ENCODE measurements around the gene NABP2.
"Not testable (repeated sequence)": the region's sequence is repeated elsewhere in the genome, so short reads cannot be mapped to it uniquely, and the experiment has no call there.

The NABP2 gene

DNA sequence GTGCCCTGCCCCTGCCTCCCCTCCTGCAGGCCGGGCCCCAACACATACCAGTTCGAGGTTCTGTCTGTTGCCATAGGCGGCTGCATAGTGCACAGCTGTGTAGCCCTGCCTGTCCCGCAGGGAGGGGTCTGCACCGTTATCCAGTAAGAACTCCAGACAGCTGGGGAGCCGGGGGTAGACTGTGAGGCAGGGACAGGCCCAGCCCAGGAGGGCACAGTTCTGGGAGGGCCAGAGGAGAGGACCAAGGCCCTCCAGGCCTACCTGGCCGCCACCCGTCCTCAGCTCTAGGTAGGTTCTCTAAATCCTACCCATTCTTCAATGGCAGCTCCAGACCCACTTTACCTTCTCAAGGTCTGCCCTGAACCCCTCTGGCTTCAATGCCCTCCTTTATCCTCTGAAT is 24.6 kb downstream of the NABP2 start:
- DNase-seq = no peak

DNA sequence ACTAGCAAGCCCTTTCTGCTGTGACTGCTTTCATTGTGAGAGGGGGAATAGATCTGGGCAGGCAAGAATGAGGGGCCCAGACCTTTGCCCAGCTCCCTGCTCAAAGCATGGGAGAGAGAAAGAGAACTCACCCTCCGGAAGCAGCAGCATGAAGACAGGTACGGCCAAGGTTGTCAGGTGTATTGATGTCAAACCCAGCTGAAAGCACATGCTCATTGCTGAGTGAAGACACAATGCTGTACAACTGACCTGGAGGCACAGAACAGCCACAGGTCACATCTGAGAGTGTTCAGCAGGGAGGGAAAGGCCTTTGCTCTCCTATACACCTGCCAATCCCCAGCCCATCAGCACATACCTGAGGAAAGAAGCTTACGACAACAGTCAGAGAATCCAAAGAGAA is 28.5 kb downstream of the NABP2 start:
- DNase-seq = no peak

DNA sequence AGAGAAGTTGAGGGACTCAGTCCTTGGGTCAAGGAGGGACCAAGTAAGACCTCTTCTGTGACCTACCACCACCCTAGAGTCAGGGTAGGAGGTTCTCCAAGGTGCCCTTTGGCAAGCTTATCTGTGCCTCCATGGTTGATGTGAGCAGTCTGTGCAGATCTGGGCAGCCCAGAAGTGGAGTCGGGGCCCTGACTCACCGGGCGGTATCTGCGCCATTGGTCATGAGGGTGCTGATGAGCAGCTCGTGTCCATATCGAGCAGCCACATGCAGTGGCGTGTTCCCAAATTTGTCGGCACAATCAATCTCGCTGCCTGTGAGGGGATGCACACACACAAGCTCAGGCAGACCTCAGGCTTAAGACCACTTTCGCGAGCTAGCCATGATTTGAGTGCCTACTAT is 28.9 kb downstream of the NABP2 start:
- DNase-seq = no peak

DNA sequence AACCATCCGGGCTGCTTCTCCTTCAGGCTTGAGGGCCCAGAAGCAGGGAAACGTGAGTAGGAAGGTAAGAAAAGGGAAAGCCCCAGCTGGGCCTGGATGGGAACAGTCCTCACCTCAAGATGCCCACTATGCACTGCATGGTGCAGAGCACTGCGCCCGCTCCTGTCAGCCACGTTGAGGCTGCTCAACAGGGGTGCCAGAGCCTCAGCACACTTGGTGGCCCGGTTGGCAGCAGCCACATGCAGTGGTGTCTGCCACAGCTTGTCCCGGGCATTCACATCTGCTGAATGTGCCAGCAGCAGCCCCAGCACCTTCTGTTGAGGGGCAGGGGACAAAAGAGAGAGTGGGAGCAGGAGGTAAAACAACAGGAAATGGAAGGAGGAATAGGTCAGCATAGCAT is 31.5 kb downstream of the NABP2 start:
- no peak for DNase-seq

DNA sequence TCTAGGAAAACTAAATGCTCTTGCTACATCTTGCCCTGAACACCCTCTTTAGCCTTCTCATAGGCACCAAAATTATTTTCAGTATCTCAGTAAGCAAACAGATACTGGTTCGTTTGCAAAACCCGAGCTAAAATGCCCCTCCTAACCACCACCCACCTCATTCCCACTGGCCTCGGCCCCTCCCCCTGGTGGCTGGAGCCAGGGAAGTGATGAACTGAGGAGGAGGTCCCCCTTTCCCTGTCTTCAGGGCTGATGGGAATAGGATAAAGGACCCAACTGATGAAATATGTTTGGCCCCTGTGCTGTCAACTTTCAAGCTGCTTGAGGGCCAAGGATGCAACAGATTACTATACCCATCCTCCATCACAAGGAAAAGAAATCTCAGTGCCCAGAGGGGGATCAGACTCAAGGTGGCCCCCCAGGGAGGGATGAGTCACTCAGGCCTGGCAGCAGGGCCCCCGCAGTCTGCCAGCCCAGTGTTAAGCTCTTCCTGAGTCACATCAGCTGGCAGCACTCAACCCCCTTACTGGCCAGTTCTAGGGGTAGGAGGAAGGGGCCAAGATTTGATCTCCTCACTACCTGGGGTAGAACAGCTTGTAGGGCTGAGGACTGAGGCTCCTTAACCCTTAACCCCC is 32.3 kb downstream of the NABP2 start:
- DNase-seq = no peak

DNA sequence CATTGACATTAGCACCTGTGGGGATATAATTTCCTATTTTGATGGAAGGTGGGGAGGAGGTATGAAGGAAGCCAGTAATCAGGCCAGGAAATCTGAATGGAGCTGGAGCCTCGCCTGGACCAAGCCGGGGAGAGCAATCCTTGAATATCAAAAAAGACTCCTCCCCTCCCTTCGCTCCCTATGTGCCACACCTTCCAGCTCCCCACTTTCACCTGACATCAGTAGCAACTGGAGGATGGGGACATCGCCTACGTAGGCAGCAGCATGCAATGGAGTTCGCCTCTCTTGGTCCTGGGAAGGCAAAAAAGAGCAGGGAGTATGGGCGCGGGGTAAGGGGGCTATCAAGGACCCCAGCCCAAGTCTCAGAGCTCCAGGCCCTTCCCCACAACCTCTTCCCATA is 32.9 kb downstream of the NABP2 start:
- DNase-seq = no peak

DNA sequence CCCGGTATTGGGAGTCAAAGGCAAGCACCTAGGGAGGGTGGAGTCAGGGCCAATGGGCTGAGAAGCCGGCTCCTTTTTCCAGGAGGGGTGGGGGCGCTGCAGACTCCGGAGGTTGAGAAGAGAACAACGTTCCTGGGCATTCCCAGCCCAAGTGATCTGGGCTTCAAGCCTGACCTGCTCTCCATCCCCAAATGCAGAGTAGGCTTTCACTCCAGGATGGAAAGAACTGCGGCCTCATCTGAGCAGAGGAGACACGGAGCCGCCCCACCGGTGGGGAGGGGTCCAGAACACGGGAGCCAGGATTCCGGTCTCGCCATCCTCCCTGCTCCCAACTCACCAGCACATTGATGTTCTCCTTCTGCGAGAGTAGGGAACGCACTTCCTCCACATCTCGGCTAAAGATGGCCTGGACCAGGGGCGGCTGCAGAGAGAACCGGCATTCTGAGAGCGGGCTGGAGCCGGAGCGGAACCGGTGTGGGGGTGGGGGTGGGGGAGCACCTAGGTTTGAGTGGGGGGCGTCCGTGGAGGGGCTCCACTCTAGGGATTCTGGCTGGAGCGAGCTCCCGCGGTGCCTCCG is 33.4 kb downstream of the NABP2 start:
- no peak for DNase-seq

DNA sequence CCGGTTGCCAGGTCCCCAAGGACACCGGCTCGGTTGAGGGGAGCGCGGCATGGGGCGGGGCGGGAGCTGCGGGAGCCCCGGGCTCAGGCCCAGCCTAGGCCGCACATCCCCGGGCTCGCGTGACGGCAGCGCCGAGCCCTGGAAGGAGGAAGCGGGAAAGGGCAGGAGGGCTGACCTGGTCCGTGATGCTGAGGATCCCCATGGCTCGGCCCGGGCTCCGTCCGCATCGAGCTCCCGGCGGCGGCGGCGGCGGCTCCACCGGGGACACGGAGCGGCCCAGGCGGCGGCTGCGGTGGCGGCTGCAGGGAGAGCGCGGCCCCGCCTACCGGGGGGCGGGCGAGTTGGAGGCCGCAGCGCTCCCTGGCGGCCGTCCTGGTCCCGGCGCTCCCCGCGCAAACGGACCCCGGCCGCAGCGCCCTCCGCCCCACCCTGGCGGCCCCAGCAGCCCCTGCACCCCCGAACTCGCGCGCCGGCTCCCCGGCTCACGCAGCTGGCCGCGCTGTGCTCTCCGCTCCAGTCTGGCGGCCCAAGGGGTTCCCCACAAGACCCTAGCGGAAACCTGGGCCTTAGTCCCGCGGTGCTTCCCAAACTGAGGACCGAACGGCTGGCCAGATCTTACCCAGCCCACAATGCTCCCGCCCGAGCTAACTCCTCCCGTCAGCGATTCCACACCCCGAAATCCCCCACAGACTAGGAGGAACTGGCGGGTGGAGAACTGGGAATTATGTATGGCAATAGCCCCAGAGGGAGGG is 34.1 kb downstream of the NABP2 start, which contains the start of gene ANKRD52:
Gene ANKRD52, minus strand, starts transcription at position 317 of the 752 bp plus-strand sequence. Its CDS starts 115 bp downstream, at position 202.
- DNase-seq = peak; percentile 75

DNA sequence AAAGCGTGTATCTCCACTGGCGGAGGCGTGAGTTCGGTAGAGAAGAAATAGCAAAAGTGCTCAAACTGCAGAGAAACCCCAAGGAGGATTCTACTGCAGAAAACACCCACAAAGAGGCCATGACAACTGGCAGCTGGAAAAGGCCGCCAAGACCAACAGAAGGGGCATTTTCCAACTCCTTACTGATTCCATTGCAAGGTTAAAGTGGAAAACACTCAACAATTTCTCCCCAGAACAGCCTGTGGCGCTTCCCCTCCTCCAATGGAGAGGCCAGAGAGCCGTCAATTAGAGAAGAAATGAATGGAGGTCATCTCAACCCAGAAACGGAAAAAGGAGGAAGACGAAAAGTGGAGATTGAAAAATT is 34.7 kb downstream of the NABP2 start:
- no peak for DNase-seq

DNA sequence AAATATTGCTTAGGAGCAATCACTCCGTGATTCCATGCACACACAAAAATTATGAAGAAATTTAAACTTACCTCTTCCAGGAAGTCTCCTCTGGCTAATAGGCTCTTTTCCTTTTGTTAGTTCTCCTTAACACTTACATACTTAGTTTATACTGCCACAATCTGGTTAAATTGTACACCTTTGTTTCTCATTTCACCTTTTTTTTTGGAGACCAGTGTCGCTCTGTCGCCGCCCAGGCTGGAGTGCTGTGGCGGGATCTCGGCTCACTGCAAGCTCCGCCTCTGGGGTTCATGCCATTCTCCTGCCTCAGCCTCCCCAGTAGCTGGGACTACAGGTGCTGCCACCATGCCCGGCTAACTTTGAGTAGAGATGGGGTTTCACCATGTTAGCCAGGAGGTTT is 36.2 kb downstream of the NABP2 start:
- no peak for DNase-seq

DNA sequence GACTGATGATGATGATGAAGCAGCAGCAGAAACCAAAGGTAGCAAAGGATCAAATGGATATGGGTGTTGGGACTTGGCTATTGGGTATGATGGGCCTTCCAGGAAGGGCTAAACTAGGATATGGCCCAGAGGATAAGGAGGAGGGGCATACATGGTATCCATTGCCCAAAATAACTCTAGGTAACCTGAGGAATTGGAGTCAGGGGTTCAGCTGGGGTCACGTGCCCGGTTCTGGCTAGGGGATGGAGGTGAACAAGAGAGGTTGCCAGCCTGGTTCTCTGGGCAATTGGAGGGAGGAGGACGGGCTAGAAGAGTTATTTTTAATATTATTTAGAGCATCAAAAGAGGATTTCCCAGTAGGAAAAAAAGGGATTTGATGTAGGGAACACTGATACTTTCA is 36.8 kb downstream of the NABP2 start:
- DNase-seq = no peak

DNA sequence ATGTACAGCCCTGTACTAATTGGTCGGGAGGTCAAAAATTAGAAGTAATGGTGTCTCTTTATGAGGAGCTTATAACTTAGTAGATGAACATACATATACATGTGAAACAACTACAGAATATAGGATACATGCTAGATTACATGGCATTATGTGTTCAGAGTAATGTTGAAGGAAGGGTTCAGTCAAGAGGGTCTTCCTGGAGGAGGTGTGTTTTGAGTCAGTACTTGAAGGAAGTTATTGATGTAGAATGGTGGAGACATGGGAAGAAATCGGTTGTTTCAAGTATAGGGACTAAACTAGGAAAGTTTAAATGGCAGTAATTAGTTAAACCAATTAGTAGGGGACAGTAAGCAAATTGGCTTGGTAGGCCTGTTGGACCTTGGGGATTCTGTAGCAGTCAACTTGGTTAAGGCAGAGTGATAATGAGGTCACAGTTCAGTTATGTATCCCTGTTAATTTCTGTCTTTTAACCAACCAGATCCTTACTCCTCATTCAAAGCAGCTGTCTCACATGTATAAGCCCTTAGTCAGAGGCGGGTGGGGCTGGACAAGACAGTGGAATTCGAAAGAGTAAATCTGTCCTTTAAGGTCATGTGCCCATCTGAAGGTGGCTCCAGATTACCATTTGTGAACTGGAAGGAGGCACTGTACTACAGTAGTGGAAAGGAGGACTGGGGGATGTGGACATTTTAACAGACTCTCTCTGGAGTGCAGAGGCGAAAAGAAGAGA is 37.5 kb downstream of the NABP2 start:
- DNase-seq = no peak

DNA sequence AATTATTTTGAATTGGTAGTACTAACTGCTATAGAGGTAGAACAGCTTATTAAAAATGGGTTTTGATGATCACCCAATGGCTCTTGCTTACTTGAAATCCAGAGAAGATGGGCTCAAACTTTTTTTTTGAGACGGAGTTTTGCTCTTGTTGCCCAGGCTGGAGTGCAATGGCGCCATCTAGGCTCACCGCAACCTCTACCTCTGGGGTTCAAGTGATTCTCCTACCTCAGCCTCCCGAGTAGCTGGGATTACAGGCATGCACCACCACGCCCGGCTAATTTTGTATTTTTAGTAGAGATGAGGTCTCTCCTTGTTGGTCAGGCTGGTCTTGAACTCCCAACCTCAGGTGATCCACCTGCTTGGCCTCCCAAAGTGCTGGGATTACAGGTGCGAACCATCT is 38.8 kb downstream of the NABP2 start:
- not testable (repeated sequence) for DNase-seq

DNA sequence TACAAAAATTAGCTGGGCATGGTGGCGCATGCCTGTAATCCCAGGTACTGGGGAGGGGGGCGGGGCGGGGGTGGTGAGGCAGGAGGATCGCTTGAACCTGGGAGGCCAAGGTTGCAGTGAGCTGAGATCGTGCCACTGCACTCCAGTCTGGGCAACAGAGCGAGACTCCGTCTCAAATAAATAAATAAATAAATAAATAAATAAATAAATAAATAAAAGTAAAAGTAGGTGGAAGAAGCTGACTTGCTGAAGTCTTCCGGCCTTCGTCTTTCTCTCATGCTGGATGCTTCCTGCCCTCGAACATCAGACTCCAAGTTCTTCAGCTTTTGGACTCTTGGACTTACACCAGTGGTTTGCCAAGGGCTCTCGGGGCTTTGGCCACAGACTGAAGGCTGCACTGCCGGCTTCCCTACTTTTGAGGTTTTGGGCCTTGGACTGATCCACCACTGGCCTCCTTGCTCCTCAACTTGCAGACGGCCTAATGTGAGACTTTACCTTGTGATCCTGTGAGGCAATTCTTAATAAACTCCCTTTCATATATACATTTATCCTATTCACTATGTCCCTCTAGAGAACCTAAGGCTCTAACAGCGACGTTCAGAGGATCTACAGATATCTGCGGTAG is 42.0 kb downstream of the NABP2 start:
- not testable (repeated sequence) for DNase-seq

DNA sequence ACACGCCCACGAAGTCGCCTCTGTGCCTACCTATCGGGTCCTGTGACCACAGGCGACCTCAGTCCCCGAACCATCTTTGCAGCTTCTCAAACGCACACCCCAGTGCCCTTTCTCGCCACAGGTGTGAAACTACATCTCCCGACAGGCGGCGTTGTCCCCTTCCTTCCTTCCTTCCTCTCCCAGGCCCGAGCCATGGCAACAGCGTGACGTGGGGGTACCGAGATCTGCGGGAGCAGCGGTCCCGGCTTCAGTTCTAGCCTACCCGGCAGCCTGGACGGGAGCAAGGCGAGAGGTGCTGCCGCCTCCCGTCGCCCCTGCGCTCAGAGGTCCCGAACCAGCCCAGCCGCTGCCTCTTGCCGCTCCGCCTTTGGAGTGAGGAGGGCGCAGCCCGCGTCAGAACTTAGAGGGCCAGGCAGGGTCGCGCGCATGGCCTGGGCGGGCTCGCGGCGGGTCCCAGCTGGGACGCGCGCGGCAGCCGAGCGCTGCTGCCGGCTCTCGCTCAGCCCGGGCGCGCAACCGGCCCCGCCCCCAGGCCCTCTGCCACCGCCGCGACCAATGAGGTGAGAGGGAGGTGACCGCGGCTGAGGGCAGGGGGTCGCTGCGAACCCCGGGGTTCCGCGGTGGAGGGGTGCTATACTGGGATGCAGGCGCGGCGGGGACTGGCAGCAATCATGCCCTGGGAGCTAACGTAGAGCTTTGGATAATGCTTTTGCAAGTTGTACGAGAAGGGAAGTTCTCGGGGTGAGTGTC is 42.7 kb downstream of the NABP2 start, which contains the start of gene COQ10A:
Gene COQ10A, plus strand, starts transcription at position 250 of the 750 bp plus-strand sequence. Its CDS starts 177 bp downstream, at position 427.
- peak; percentile 88 for DNase-seq

DNA sequence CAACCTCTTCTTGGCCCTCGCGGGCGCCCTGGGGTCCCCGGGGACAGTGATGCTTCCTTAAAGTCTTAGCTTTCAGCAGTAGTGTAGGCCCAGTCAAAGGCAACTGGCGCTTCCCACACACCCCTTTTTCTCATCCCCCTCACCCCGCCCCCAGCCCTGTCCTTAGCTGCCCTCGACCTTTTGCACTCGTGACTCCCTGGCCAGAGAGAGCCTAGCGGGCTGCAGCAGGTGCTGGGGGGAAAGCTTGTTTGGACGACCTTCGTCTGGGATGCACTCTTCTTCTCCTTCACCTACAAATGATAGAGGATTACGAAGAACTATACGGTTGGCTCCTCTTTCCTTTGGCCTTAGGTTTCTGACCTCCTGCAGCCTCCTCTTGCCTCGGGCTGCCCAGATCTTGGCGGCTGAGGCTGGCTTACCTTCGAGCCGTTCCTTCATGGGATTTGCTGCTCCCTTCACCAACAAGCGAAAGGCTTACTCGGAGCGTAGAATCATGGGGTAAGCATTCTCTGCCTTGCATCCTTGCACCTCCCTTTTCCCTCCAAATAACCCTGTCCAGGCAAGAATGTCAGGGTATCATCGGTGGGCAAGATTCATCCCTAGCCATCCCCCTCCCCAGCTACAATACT is 43.4 kb downstream of the NABP2 start:
- DNase-seq = no peak

DNA sequence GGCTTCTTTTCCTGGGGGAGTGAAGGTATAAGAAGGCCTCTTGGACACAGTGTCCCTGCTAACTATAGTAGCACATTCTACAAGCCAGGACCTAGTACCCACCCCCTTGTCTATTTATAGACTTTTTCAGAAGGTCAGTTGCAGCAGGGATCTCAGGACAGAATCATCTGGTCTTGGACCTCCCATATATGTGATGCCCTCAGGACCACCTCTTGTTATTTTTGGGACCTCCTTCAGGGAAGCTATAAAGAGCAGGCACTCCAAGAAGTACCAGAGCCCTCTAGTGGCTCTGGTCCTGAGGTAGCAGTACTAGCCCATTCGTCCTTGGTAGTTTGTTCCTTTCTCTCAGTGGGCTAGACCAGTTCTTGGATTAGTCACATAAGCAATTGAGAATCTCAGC is 46.9 kb downstream of the NABP2 start:
- no peak for DNase-seq

DNA sequence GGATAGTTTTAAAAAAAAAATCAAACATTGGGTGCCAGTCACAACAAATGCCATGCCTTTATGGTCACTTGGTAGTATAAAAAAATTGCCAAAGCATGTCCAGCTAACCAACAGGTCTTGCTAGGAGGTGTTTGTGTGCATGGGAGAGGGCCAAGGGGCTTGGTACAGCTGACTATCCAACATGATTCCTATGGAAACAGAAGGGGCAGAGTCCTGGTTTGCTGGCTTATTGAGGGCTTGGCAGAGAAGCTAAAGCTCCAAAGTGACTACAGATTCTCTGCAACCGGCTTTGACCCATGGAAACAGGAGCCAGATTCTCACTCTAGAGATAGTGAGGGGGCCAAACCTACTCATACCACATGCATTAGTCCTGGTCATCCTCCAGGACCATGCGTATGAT is 48.3 kb downstream of the NABP2 start:
- DNase-seq = not testable (repeated sequence)

DNA sequence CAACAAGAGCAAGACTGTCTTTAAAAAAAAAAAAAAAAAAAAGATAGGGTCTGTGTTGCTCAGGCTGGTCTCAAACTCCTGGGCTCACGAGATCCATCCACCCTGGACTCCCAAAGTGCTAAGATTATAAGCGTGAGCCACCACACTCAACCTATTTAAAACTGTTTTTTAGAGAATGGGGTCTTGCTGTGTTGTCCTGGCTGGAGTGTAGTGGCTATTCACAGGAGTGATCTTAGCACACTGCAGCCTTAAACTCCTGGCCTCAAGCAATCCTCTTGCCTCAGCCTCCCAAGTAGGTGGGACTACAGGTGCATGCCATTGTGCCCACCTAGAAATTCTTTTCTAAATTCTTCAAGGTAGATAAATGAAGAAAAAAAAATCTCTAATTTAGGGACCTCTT is 50.2 kb downstream of the NABP2 start:
- no peak for DNase-seq

DNA sequence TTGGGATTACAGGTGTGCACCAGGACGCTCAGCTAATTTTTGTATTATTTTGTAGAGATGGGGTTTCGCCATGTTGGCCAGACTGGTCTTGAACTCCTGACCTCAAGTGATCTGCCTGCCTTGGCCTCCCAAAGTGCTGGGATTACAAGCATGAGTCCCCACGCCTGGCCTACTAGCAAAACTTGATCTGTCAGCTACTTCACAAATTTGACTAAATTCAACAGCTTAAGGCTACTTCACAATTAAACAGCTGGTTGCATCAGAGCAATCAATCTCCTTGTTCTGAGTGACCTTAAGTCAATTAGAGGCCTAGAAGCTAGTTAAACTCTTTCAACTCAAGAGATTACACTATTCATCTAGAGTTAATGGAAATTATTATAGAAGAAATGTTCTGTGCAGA is 54.8 kb downstream of the NABP2 start:
- no peak for DNase-seq
